ENCODE measurements around the gene NSMF. TPM values are rescaled to one million over a fixed set of nuclear protein-coding genes. Genes with fewer than 3 reads are reported as not detected.

The NSMF gene
- total and polyA plus RNA-seq, 2 of the 8 experiments (the other 6 are each of a cell fraction or from before 2014, with no cell fraction given), result 56.7 to 65.1 TPM

DNA sequence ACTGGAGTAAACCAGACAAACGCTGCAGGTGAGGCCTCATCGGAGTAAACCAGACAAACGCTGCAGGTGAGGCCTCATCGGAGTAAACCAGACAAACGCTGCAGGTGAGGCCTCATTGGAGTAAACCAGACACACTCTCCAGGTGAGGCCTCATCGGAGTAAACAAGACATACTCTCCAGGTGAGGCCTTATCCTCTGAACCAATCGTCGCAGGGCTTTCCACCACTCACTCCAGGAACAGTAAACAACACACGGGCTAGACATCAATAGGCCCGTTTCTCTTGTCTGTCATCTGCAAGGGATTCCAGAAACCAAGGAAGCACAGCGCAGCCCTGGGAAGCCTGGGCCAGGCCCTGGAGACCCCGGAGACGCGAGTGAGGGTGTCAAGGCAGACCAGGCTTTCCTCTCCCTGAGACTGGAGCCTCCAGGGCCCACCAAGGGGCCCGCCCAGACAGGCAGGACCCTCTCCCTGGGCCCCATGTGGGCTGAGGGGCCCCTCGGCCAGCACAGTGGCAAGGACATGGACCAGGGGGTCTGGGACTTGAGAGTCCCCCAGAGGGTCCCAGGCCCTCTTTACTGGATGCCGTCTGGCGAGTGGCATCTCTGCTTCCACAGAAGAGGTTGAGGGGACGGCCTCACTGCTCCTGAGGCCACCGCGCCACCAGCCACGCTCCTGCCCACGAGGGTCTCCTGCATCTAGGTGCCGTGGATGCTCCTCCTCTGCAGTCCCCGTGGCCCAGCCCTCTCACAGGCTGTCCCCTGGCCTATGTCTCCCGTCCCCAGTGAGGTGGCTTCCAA, 26.4 kb upstream of the NSMF start (continued):
- TF ChIP-seq RNF2 (IDR thresholded peaks at IDR 0.05; ENCODE audit: borderline replicate concordance, low read depth, low read length, missing control alignments, poor library complexity, severe bottlenecking) (no peak), RAD21 (IDR thresholded peaks at IDR 0.05 in 1 of 2, conservative IDR thresholded peaks at IDR 0.05 in 1 of 2; ENCODE audit: low read depth in 2 of 2, low read length in 2 of 2) (no peak), CHD1 (IDR thresholded peaks at IDR 0.05; ENCODE audit: low read depth, low read length) (no peak), TCF12 (IDR thresholded peaks at IDR 0.05; ENCODE audit: low read depth, low read length) (no peak)
- TF ChIP-seq, protein P1, sequence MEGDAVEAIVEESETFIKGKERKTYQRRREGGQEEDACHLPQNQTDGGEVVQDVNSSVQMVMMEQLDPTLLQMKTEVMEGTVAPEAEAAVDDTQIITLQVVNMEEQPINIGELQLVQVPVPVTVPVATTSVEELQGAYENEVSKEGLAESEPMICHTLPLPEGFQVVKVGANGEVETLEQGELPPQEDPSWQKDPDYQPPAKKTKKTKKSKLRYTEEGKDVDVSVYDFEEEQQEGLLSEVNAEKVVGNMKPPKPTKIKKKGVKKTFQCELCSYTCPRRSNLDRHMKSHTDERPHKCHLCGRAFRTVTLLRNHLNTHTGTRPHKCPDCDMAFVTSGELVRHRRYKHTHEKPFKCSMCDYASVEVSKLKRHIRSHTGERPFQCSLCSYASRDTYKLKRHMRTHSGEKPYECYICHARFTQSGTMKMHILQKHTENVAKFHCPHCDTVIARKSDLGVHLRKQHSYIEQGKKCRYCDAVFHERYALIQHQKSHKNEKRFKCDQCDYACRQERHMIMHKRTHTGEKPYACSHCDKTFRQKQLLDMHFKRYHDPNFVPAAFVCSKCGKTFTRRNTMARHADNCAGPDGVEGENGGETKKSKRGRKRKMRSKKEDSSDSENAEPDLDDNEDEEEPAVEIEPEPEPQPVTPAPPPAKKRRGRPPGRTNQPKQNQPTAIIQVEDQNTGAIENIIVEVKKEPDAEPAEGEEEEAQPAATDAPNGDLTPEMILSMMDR (IDR thresholded peaks at IDR 0.05; ENCODE audit: control extremely low read depth in 1 of 3, insufficient read depth in 1 of 3, low read depth in 1 of 3, low read length in 3 of 3), result no peak
- TF ChIP-seq, protein P2, sequence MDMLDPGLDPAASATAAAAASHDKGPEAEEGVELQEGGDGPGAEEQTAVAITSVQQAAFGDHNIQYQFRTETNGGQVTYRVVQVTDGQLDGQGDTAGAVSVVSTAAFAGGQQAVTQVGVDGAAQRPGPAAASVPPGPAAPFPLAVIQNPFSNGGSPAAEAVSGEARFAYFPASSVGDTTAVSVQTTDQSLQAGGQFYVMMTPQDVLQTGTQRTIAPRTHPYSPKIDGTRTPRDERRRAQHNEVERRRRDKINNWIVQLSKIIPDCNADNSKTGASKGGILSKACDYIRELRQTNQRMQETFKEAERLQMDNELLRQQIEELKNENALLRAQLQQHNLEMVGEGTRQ (IDR thresholded peaks at IDR 0.05; ENCODE audit: low read length), result no peak

All from H1 (cell line).